H1 (cell line): Measurements from ENCODE around the gene ZBTB47. TPM values are rescaled to one million over a fixed set of nuclear protein-coding genes. Genes with fewer than 3 reads are reported as not detected.
A peak's percentile ranks its signal among the peaks of the same experiment; 100 is the strongest.

Source experiments
- CTCF ChIA-PET: fragments of 300-600 bp; sonication (Branson Sonifier 250); formaldehyde crosslinking; loops from one replicate; lab custom pipeline; 2021; ENCODE audit not compliant: partially characterized antibody; lab: Charles Lee
- POLR2A ChIA-PET: fragments of 300-600 bp; sonication (Branson Sonifier 250); formaldehyde crosslinking; loops from one replicate; lab custom pipeline; 2021; ENCODE audit warnings: inconsistent platforms; ENCODE audit not compliant: partially characterized antibody; lab: Charles Lee
- DNase-seq, 2 experiments: peaks; one replicate each; pipeline versions ENCODE4 v3.0.0 to v3.0.0-alpha.2; 2010 to 2022; ENCODE audit warnings: low spot score in 2 of 2, low read depth in 1 of 2, mixed read lengths in 1 of 2
- FAIRE-seq: peaks from 2 replicates; lab custom pipeline; 2011; peaks lifted over from hg19 to GRCh38; lab: Jason Lieb, UNC
- H2AFZ ChIP-seq: 2 replicates; pipeline ENCODE4 v1.8.1; 2012; ENCODE audit warnings: low read length, inconsistent platforms
- H2AK5ac ChIP-seq: 2 replicates; pipeline ENCODE4 v1.6.1; 2013; ENCODE audit warnings: low read depth, low read length
- H2BK120ac ChIP-seq: replicated peaks from 2 replicates; pipeline ENCODE3; 2013; ENCODE audit warnings: low read depth, low read length, inconsistent platforms
- H2BK12ac ChIP-seq: 2 replicates; pipeline ENCODE4 v1.6.1; 2013; ENCODE audit warnings: low read depth, low read length
- H2BK15ac ChIP-seq: 2 replicates; pipeline ENCODE4 v1.6.1; 2013; ENCODE audit warnings: low read length
- H2BK20ac ChIP-seq: 2 replicates; pipeline ENCODE4 v1.6.1; 2013; ENCODE audit warnings: low read length
- H2BK5ac ChIP-seq: 2 replicates; pipeline ENCODE4 v1.6.1; 2013; ENCODE audit warnings: low read depth, low read length
- H3K14ac ChIP-seq: 2 replicates; pipeline ENCODE4 v1.6.1; 2013; ENCODE audit warnings: inconsistent platforms; ENCODE audit not compliant: insufficient read length
- H3K18ac ChIP-seq: 2 replicates; pipeline ENCODE4 v1.6.1; 2013; ENCODE audit warnings: low read length; ENCODE audit errors: extremely low read depth
- H3K23ac ChIP-seq: 2 replicates; pipeline ENCODE4 v1.6.1; 2013; ENCODE audit warnings: inconsistent platforms; ENCODE audit not compliant: insufficient read length
- H3K23me2 ChIP-seq: 2 replicates; pipeline ENCODE4 v1.6.1; 2013; ENCODE audit warnings: low read depth, low read length
- H3K27ac ChIP-seq: 2 replicates; pipeline ENCODE4 v1.6.1; 2011; ENCODE audit warnings: low read depth, low read length, inconsistent platforms
- H3K27me3 ChIP-seq, 4 experiments: replicated peaks in 1 of 4; 1 replicate in 1 of 4; 2 replicates in 3 of 4; pipeline versions ENCODE4 v1.6.1 to v1.8.1; 2011 to 2013; ENCODE audit warnings: low read length in 3 of 4, mild to moderate bottlenecking in 3 of 4, inconsistent platforms in 2 of 4, mixed read lengths in 2 of 4, moderate library complexity in 1 of 4; ENCODE audit not compliant: control insufficient read depth in 3 of 4, insufficient read depth in 3 of 4; ENCODE audit errors: extremely low read depth in 1 of 4
- H3K36me3 ChIP-seq, 4 experiments: 2 replicates each; pipeline versions ENCODE4 v1.6.1 to v1.8.1; 2011 to 2013; ENCODE audit warnings: mild to moderate bottlenecking in 4 of 4, low read length in 3 of 4, moderate library complexity in 2 of 4, control low read depth in 1 of 4, inconsistent platforms in 1 of 4; ENCODE audit not compliant: insufficient read depth in 4 of 4, control insufficient read depth in 2 of 4
- H3K4ac ChIP-seq: replicated peaks from 2 replicates; pipeline ENCODE3; 2013; ENCODE audit warnings: low read length, low read depth, mixed read lengths, inconsistent platforms; ENCODE audit not compliant: insufficient read length
- H3K4me1 ChIP-seq, 4 experiments: replicated peaks in 1 of 4; 1 replicate in 1 of 4; 2 replicates in 3 of 4; pipeline versions ENCODE4 v1.6.1 to v1.8.1; 2011 to 2013; ENCODE audit warnings: low read length in 3 of 4, inconsistent platforms in 2 of 4, mixed read lengths in 1 of 4; ENCODE audit not compliant: insufficient read depth in 4 of 4, control insufficient read depth in 3 of 4
- H3K4me2 ChIP-seq, 2 experiments: 2 replicates each; pipeline versions ENCODE4 v1.6.1 to v1.8.1; 2011 to 2013; ENCODE audit warnings: low read depth in 2 of 2, low read length in 2 of 2, control low read depth in 1 of 2, inconsistent platforms in 1 of 2, mild to moderate bottlenecking in 1 of 2; ENCODE audit not compliant: insufficient read depth in 1 of 2
- H3K4me3 ChIP-seq, 4 experiments: fragments of 200-600, 300-600 bp in 1 of 4; sonication (generic), shearing (Covaris generic), sonication (Bioruptor Twin) in 1 of 4; 2 replicates each; pipeline versions ENCODE4 v1.5.1 to v1.8.1; 2011 to 2016; ENCODE audit warnings: low read length in 4 of 4, low read depth in 3 of 4, control low read depth in 2 of 4, inconsistent platforms in 2 of 4, mild to moderate bottlenecking in 2 of 4, mixed read lengths in 1 of 4, moderate library complexity in 1 of 4; ENCODE audit not compliant: insufficient read depth in 2 of 4; ENCODE audit errors: extremely low read depth in 1 of 4
- H3K56ac ChIP-seq: replicated peaks from 2 replicates; pipeline ENCODE3; 2013; ENCODE audit warnings: low read depth, mild to moderate bottlenecking, mixed read lengths, low read length, inconsistent platforms; ENCODE audit not compliant: insufficient read length
- H3K79me1 ChIP-seq: 2 replicates; pipeline ENCODE4 v1.6.1; 2013; ENCODE audit warnings: low read depth, low read length, control low read depth
- H3K79me2 ChIP-seq, 2 experiments: 2 replicates each; pipeline versions ENCODE4 v1.6.1 to v1.8.1; 2012 to 2013; ENCODE audit warnings: low read length in 2 of 2, mild to moderate bottlenecking in 2 of 2, inconsistent platforms in 1 of 2; ENCODE audit not compliant: insufficient read depth in 2 of 2, control insufficient read depth in 1 of 2
- H3K9ac ChIP-seq, 4 experiments: replicated peaks in 1 of 4; 1 replicate in 1 of 4; 2 replicates in 3 of 4; pipeline versions ENCODE4 v1.6.1 to v1.8.1; 2011 to 2013; ENCODE audit warnings: low read depth in 3 of 4, low read length in 3 of 4, control low read depth in 2 of 4, mild to moderate bottlenecking in 2 of 4, moderate library complexity in 2 of 4, inconsistent platforms in 1 of 4; ENCODE audit errors: extremely low read depth in 1 of 4
- H3K9me3 ChIP-seq, 2 experiments: 2 replicates each; pipeline versions ENCODE4 v1.6.1 to v1.8.1; 2012 to 2013; ENCODE audit warnings: mild to moderate bottlenecking in 2 of 2, moderate library complexity in 2 of 2, control low read depth in 1 of 2, inconsistent platforms in 1 of 2, low read depth in 1 of 2, low read length in 1 of 2, mixed read lengths in 1 of 2; ENCODE audit not compliant: insufficient read depth in 2 of 2
- H4K20me1 ChIP-seq, 2 experiments: replicated peaks in 1 of 2; 2 replicates each; pipeline versions ENCODE3 to v1.8.1; 2011 to 2013; ENCODE audit warnings: inconsistent platforms in 2 of 2, low read length in 2 of 2, mild to moderate bottlenecking in 1 of 2; ENCODE audit not compliant: insufficient read depth in 2 of 2, control insufficient read depth in 1 of 2
- H4K5ac ChIP-seq: 2 replicates; pipeline ENCODE4 v1.6.1; 2013; ENCODE audit warnings: low read length, low read depth, mixed read lengths, inconsistent platforms; ENCODE audit not compliant: insufficient read length
- H4K8ac ChIP-seq: 2 replicates; pipeline ENCODE4 v1.8.0; 2013; ENCODE audit warnings: mild to moderate bottlenecking, moderate library complexity, low read length, inconsistent platforms; ENCODE audit not compliant: insufficient read depth; ENCODE audit errors: extremely low read depth
- H4K91ac ChIP-seq: replicated peaks from 2 replicates; pipeline ENCODE3; 2013; ENCODE audit warnings: low read length, mixed read lengths, inconsistent platforms; ENCODE audit not compliant: insufficient read length
- CBX5 ChIP-seq: fragments of 300-800, 300-1000 bp; sonication (generic); IDR thresholded peaks from 2 replicates; pipeline ENCODE4 v1.7.1; 2016; ENCODE audit warnings: antibody characterized with exemption, low read length, low read depth
- EGR1 ChIP-seq: IDR thresholded peaks from 2 replicates; pipeline ENCODE4 v1.6.1; 2011; ENCODE audit warnings: low read depth, low read length, borderline replicate concordance
- MAX ChIP-seq: IDR thresholded peaks from 2 replicates; pipeline ENCODE4 v1.6.1; 2012; ENCODE audit warnings: inconsistent platforms
- SIN3A ChIP-seq, 2 experiments: IDR thresholded peaks in 1 of 2; conservative IDR thresholded peaks in 1 of 2; 2 replicates each; pipeline ENCODE4 v1.6.1; 2011 to 2012; ENCODE audit warnings: low read length in 2 of 2, improper control_type of control experiment in 1 of 2, low read depth in 1 of 2, mild to moderate bottlenecking in 1 of 2
- WGBS, 2 experiments: shearing (Covaris generic) in 1 of 2; methylation state at CpG; one replicate each; pipeline versions ENCODE4 v1.1.6 to v1.1.7; 2013 to 2015; ENCODE audit warnings: low lambda C conversion rate in 2 of 2, mixed read lengths in 2 of 2, inconsistent platforms in 1 of 2, low coverage in 1 of 2, missing lambda C conversion rate in 1 of 2; ENCODE audit not compliant: insufficient replicate concordance in 2 of 2, insufficient coverage in 1 of 2, insufficient read length in 1 of 2; ENCODE audit errors: extremely low coverage in 1 of 2, missing lambda C conversion rate in 1 of 2; 5-methylcytosine and 5-hydroxymethylcytosine counted together
- polyA plus RNA-seq, 7 experiments: library from polyadenylated mRNA; depleted of rRNA in 3 of 7; stranded (reverse) in 5 of 7; unstranded in 2 of 7; fragments of >200 nt in 5 of 7; fragments of 200-250 nt in 2 of 7; gene quantifications; 1 replicate in 5 of 7; 2 replicates in 1 of 7; 4 replicates in 1 of 7; pipeline versions ENCODE4 v1.2.1 to v1.2.3, GENCODE V29; 2011 to 2013; ENCODE audit warnings: missing spikeins in 2 of 7, mixed read lengths in 2 of 7
- total RNA-seq: library from RNA; stranded (reverse); fragmentation: NEBNext Ultra II Directional; extraction: Animal tissue kit (Norgen Biotek cat#: 25700); gene quantifications from 2 replicates; pipeline ENCODE4 v1.2.1, GENCODE V29; 2021

ZBTB47 gene
- total and polyA plus RNA-seq, 2 of the 8 experiments (the other 6 are each of a cell fraction or from before 2014, with no cell fraction given): 2.8 to 4.1 TPM

GRCh38 chr3:42665050-42665878 is 11.8 kb downstream of the ZBTB47 start:
- TF ChIP-seq MAX: no peak
- no peak for TF ChIP-seq CBX5
- no peak for TF ChIP-seq SIN3A (conservative IDR thresholded peaks at IDR 0.05 in 1 of 2, IDR thresholded peaks at IDR 0.05 in 1 of 2; ENCODE audit: low read depth in 1 of 2, low read length in 2 of 2)
- TF ChIP-seq EGR1: no peak
- TF ChIP-seq, all 59 proteins: peak for 0
- no peak overlapping the region for H2BK15ac ChIP-seq
- no peak overlapping the region for H4K5ac ChIP-seq
- H2BK120ac ChIP-seq: no peak overlapping the region
- H3K27ac ChIP-seq: no peak overlapping the region
- no peaks in the 10 kb centered on the region for H3K23me2 ChIP-seq
- no peak overlapping the region; the same call in 1 of the 2 replicates for H2BK5ac ChIP-seq
- peak overlapping the region; percentile 71; the same call in 1 of the 2 replicates for H4K8ac ChIP-seq
- no peak overlapping the region for H4K91ac ChIP-seq
- no peak overlapping the region for H2BK12ac ChIP-seq
- peaks cover 0 to 4% of the 10 kb centered on the region in 2 experiments for H4K20me1 ChIP-seq
- H3K4me1 ChIP-seq: peaks cover 0 to 7% (median 0%) of the 10 kb centered on the region in 4 experiments; a peak in 2 of 7 replicates
- 0 out of 2 replicates have a peak overlapping the region, but pooled peaks have one; percentile 75 for H2AK5ac ChIP-seq
- no peak overlapping the region for H2BK20ac ChIP-seq
- H3K27me3 ChIP-seq: peaks cover 0 to 2% (median 0%) of the 10 kb centered on the region in 4 experiments; a peak in 1 of 7 replicates
- CTCF ChIA-PET: interaction anchor here (0.9 to 1.9 kb wide), 6 partner anchors 9 to 79 kb away, joined by 3 to 5 read pairs (median 5); no protein-coding TSS in a partner anchor
- H3K79me1 ChIP-seq: no peaks in the 10 kb centered on the region
- H2AFZ ChIP-seq: no peak overlapping the region
- no peak overlapping the region for H3K56ac ChIP-seq
- DNase-seq: no peak
- 87% methylated on average over 15 of the region's 15 CpGs; no CpG with 5 or more reads in 1 of the 2 experiments for WGBS, 2 experiments
- POLR2A ChIA-PET: interaction anchor here (1.3 to 3.1 kb wide), 4 partner anchors 8 to 17 kb away, joined by 4 to 10 read pairs (median 7); partner anchors contain the start of gene ZBTB47
- no peak overlapping the region for H3K9ac ChIP-seq
- H3K14ac ChIP-seq: no peak overlapping the region
- no peak overlapping the region for H3K18ac ChIP-seq
- no peaks in the 10 kb centered on the region for H3K36me3 ChIP-seq
- H3K9me3 ChIP-seq: no peaks in the 10 kb centered on the region
- H3K4me3 ChIP-seq: no peak overlapping the region
- H3K79me2 ChIP-seq: no peaks in the 10 kb centered on the region
- no peak overlapping the region for H3K23ac ChIP-seq
- no peak overlapping the region for H3K4ac ChIP-seq
- no peak for FAIRE-seq
- no peak overlapping the region for H3K4me2 ChIP-seq
